Left lung (tissue), 10 donors: ENCODE measurements around the gene COL15A1. TPM values are rescaled to one million over a fixed set of nuclear protein-coding genes. Genes with fewer than 3 reads are reported as not detected.
A peak's percentile ranks its signal among the peaks of the same experiment; 100 is the strongest.

ENCODE experiments used
- ATAC-seq: fragments of 200-7000 bp; cut with Tn5 transposase; one replicate; pipeline ENCODE4 v1.9.1; 2020; ENCODE audit warnings: moderate library complexity
- DNase-seq, 4 donors: peaks; one replicate each; pipeline ENCODE4 v3.0.0-alpha.2; 2013 to 2020
- H3K27ac ChIP-seq, 2 donors: fragments of 200-600 bp; sonication (generic) in 1 of 2; one replicate each; pipeline versions ENCODE4 v1.5.0 to v1.8.0; 2020 to 2021
- H3K27me3 ChIP-seq, 2 donors: fragments of 200-600 bp; sonication (generic) in 1 of 2; one replicate each; pipeline versions ENCODE4 v1.5.0 to v1.8.0; 2020 to 2021
- H3K36me3 ChIP-seq, 2 donors: fragments of 200-600 bp; sonication (generic) in 1 of 2; one replicate each; pipeline versions ENCODE4 v1.5.0 to v1.8.0; 2020 to 2021
- H3K4me1 ChIP-seq, 2 donors: fragments of 200-600 bp; one replicate each; pipeline ENCODE4 v1.8.0; 2021
- H3K4me3 ChIP-seq, 2 donors: fragments of 200-600 bp; sonication (generic) in 1 of 2; one replicate each; pipeline versions ENCODE4 v1.5.0 to v1.8.0; 2020 to 2021; ENCODE audit warnings: mild to moderate bottlenecking in 1 of 2
- H3K9me3 ChIP-seq, 2 donors: fragments of 200-600 bp; sonication (generic) in 1 of 2; one replicate each; pipeline versions ENCODE4 v1.5.0 to v1.8.0; 2020 to 2021
- intact Hi-C, 2 donors: fragments of 100-400 bp; cut with DNase I; formaldehyde crosslinking; loops; one replicate each; pipeline versions ENCODE4 v1.11.2 to v1.14.2; 2022
- polyA plus RNA-seq, 6 donors: library from polyadenylated mRNA; unstranded; fragments of 120-200 nt; gene quantifications; one replicate each; pipeline ENCODE4 v1.2.1, GENCODE V29; 2013; ENCODE audit not compliant: insufficient read length in 6 of 6
- total RNA-seq, 2 donors: library from RNA; stranded (reverse); fragmentation: NEBNext Ultra II Directional; extraction: Animal tissue kit (Norgen Biotek cat#: 25700); gene quantifications; one replicate each; pipeline ENCODE4 v1.2.1, GENCODE V29; 2021
- TF ChIP-seq, protein P1 (sequence below), 2 donors: fragments of 200-600 bp; sonication (generic) in 1 of 2; IDR thresholded peaks; one replicate each; pipeline versions ENCODE4 v1.5.0 to v1.8.0; 2021; ENCODE audit warnings: antibody characterized with exemption in 2 of 2
- donor health status: DM: no; HTN: yes; CAD: no.
- donor health status: DM: no; HTN: no; CAD: no.

Gene COL15A1
- total and polyA plus RNA-seq, 8 donors, result 2.4 to 58.4 (median 7.4) TPM

- Histone ChIP-seq H3K27me3 (no peaks in the 10 kb centered on the region), H3K9me3 (no peaks in the 10 kb centered on the region), H3K4me3 (no peak overlapping the region), H3K36me3 (no peaks in the 10 kb centered on the region), H3K27ac (no peak overlapping the region), H3K4me1 (peaks cover 0 to 5% of the 10 kb centered on the region in 2 donors)
- TF ChIP-seq, protein P1, sequence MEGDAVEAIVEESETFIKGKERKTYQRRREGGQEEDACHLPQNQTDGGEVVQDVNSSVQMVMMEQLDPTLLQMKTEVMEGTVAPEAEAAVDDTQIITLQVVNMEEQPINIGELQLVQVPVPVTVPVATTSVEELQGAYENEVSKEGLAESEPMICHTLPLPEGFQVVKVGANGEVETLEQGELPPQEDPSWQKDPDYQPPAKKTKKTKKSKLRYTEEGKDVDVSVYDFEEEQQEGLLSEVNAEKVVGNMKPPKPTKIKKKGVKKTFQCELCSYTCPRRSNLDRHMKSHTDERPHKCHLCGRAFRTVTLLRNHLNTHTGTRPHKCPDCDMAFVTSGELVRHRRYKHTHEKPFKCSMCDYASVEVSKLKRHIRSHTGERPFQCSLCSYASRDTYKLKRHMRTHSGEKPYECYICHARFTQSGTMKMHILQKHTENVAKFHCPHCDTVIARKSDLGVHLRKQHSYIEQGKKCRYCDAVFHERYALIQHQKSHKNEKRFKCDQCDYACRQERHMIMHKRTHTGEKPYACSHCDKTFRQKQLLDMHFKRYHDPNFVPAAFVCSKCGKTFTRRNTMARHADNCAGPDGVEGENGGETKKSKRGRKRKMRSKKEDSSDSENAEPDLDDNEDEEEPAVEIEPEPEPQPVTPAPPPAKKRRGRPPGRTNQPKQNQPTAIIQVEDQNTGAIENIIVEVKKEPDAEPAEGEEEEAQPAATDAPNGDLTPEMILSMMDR (IDR thresholded peaks at IDR 0.05), result no peak
- DNase-seq, result no peak
- intact Hi-C loops, result no loop called here
- ATAC-seq, result no peak
Observed at GRCh38 chr9:98986866-98987651, 43.4 kb downstream of the COL15A1 start.

- peak in 1 of 4 donors; percentile 62 for DNase-seq
- Histone ChIP-seq H3K4me3 (no peak overlapping the region), H3K36me3 (no peaks in the 10 kb centered on the region), H3K4me1 (peaks cover 3 to 18% of the 10 kb centered on the region in 2 donors), H3K27ac (peak overlapping the region in 1 of 2 donors; percentile 44), H3K27me3 (no peaks in the 10 kb centered on the region), H3K9me3 (no peaks in the 10 kb centered on the region)
- intact Hi-C loops, result no loop called here
- TF ChIP-seq, protein P1 (IDR thresholded peaks at IDR 0.05), result no peak
- peak; percentile 74 for ATAC-seq
Observed at GRCh38 chr9:98989036-98990000, 45.6 kb downstream of the COL15A1 start.

- TF ChIP-seq, protein P1 (IDR thresholded peaks at IDR 0.05), result no peak
- Histone ChIP-seq H3K36me3 (no peaks in the 10 kb centered on the region), H3K4me3 (no peak overlapping the region), H3K27me3 (no peaks in the 10 kb centered on the region), H3K27ac (peak overlapping the region in 1 of 2 donors; percentile 44), H3K4me1 (peaks cover 9 to 27% of the 10 kb centered on the region in 2 donors), H3K9me3 (no peaks in the 10 kb centered on the region)
- intact Hi-C loops, result no loop called here
- no peak for DNase-seq
- ATAC-seq, result no peak
Observed at GRCh38 chr9:98990181-98990870, 46.6 kb downstream of the COL15A1 start.

DNA sequence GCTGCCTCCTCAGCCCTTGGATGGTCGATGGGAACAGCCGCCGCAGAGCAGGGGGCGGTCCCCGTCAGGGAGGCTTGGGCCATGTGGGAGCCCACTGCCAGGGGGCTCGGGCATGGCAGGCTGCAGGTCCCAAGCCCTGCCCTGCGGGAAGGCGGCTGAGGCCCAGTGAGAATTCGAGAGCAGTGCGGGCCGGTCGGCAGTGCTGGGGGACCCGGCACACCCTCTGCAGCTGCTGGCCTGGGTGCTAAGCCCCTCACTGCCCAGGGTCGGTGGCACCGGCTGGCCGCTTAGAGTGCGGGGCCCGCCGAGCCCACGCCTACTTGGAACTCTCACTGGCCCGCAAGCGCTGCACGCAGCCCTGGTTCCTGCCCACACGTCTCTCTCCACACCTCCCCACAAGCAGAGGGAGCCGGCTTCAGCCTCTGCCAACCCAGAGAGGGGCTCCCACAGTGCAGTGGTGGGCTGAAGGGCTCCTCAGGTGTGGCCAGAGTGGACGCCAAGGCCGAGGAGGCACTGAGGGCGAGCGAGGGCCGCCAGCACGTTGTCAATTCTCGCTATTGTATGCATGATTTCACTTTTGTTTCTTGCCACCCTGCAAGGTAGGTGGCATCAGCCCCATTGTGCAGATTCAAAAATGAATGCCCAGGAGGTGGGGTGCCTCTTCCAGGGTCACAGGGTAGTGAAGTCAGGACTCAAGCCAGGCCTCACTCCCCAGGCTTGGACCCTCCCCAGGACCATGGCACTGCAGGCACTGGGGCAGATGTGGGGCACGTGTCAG is 48.6 kb downstream of the COL15A1 start:
- DNase-seq (no peak), ATAC-seq (no peak)
- H3K27me3 ChIP-seq, result peaks cover 0 to 4% of the 10 kb centered on the region in 2 donors
- H3K4me1 ChIP-seq, result peaks cover 15 to 31% of the 10 kb centered on the region in 2 donors
- no peak overlapping the region for H3K27ac ChIP-seq
- H3K36me3 ChIP-seq, result no peaks in the 10 kb centered on the region
- TF ChIP-seq, protein P1 (IDR thresholded peaks at IDR 0.05), result no peak
- no peaks in the 10 kb centered on the region for H3K9me3 ChIP-seq
- intact Hi-C loops, result no loop called here
- no peak overlapping the region for H3K4me3 ChIP-seq
